ENCODE measurements around the gene HAGH.

The HAGH gene

DNA sequence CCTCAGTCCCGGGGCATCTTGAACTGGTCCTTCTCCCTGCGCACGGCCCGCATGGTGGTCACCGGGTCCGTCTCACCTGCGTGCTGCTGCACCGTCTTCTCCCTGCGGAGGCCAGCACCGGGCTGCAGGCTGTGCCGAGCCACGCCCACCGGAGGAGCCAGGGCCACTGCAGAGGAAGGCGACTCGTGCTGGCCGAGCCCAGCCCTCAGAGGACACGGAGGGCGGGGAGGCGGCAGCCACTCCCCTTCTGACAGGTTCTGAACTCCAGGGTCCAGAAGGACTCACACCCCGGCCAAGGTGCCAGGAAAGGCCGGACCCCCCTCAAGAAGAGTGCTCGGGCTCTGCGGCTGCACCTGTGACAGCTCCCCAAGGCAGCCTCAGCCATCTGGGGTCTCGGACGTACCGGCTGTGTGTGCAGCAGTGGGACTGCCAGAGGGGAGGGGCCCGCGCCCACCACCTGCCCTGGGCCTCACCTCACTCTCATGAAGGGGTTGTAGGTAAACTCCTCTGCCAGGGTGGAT lies 17.3 kb downstream of the HAGH start:
- DNase-seq: no peak

DNA sequence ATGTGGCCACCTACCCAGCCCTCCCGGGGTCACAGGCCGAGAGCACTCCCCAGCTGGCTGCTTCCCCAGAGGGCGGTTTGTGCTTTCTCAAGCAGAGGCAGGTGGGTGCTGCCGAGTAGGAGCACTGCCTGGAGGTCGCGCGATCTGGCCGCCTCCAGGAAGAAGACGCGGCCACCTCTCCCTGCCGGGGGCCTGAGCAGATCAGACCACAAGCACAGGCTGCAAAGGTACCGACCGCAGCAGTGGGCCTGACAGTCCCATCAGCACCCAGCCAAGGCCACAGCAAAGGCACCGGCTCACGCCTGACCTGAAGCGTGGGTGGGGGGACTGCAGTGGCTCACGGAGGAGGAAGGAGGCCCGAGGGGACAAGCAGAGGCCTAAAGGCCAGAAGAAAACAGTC lies 17.9 kb downstream of the HAGH start:
- DNase-seq: no peak

DNA sequence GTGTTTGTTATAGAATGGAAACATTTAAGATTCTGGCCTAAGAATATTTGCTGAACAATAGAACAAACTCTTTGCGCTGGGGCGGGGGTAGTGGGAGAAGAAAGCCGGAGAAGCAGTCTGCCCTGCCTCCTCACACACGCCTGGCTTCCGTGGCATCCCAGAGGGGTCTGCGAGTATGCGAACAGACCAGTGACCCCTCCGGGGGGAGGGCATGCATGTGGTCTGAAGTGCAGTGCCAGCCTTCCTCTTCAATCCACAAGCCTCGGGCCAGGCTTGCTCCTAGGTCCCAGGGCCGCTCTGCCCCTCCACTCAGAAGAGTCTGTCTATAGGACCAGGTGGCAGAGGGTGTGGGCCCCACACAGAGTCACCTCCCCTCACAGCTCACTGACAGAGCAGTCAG lies 19.0 kb downstream of the HAGH start:
- DNase-seq: no peak

DNA sequence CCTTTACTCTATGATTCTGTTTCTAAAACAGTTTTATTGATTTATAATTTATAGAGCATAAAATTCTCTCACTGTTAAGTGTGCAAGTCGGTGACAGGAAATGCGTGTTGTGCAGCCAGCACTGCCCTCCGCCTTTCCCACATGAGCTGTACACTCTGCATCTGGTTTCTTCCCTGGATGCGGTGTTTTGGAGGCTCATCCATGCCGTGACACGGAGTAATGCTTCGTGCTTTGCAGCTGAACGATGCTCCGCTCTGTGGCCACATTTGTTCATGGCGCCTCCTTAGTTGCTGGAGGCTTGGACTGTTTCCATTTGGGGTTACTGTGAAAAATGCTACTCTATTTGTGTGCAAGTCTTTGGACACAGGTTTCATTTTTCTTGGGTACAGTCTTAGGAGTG lies 25.9 kb downstream of the HAGH start:
- no peak for DNase-seq

DNA sequence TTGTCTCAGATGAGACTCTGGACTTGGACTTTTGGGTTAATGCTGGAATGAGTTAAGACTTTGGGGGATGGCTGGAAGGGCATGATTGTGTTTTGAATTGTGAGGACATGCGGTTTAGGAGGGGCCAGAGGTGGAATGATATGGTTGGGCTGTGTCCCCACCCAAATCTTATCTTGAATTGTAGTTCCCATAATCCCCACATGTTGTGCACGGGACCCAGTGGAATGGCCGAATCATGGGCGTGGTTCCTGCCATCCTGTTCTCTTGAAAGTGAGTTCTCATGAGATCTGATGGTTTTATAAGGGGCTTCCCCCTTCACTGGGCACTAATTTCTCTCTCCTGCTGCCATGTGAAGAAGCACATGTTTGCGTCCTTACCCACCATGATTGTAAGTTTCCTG lies 27.4 kb downstream of the HAGH start:
- peak; percentile 47 for DNase-seq

DNA sequence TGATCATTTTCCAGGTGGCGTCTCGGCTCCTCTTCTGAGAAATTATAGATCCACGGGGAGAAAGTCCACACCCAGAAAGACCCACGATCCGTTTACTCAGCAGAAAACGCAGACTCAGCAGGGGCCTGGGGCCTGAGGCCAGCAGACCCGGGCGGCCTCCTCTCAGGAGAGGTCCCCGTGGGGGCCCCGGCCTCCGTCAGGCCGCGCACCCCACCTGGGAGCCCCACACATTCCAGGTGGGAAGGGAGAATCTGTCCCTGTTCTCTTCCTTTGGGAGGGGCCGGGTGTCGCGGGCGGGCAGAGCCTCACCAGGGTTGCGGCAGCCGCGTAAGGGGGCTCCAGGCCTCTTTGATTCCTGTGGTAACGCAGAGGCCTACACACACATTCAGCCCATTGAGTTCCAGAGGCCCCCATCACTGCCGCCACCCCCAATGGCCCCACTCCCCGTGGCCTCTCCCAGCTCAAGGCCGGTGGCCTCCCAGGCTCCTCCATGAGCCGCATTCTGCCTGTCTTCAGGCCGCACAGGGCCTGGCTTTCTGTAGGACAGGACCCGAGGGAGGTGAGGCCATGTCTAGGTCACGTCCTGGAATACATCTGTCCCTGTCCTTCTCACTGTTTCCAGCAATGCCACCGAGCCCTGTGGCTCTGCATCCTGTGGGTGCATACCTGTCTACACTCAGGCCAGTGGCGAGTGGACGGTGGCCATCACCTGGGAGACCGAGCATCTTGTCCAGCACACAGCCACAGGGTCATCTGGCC lies 31.5 kb downstream of the HAGH start:
- DNase-seq: no peak

DNA sequence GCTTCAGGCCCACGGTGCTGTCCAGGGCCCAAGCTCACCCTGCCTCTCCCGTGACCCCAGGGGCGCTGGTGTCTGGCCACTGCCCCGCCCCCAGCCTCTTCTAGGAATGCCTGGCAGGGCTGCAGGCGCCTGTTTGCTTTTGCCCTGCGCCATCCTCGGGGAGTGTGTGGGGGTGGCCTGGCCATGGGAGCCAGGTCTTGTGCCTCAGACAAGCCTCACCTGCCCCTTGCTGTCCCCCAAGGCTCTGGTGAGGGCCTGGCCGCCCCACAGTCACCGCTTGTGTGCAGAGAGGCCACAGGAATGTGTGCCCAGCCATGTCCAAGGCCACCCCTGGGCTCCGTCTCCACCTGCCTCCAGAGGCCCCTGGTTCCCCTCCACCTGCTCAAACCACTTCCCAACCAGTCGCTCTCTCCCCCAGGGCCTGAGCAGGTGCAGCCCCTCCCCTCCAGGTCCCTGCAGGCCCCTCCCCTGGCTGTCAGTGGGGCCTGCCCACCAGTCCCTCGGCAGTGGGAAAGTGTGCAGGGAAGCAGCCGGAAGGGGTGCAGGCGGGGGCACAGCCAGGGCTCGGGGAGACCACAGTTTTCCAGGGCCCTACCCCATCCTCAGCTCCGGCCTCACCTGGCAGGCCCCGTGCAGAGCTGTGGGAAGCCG lies 32.3 kb downstream of the HAGH start:
- no peak for DNase-seq

DNA sequence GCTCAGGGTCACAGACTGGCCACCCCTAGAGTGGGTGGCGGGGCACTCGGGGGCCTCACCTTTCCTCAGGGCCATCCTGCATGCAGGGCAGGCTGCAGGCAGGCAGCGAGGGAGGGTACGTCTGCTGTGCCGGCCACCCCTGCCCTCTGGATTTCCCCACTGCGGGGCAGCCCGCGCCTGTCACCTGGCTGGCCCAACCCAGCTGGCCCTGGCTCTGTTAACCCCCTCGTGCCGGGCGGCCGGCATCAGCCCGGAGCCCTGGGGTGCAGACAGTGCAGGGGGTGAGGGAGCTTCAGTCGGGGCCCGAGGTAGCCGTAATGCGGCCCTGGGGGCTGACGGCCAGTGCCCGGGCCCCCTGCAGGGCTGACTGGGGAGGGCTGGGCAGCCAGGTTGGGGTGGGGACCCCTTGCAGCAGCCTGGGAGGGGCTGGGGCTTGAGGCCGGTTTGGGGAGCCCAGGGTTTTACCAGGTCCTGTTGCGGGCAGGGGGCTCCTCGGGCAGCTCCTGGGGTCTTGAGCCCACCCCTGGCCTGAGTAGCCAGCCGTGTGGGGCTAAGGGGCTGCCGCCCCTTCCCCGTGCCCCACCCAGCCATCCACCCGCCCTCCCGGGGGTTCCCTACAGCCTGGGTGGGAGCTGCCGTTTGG lies 32.9 kb downstream of the HAGH start, which contains the start of gene IGFALS:
IGFALS (minus strand) TSS at position 128 of the 643 bp plus-strand sequence; CDS start at position 75, 53 bp downstream.
- DNase-seq: no peak

DNA sequence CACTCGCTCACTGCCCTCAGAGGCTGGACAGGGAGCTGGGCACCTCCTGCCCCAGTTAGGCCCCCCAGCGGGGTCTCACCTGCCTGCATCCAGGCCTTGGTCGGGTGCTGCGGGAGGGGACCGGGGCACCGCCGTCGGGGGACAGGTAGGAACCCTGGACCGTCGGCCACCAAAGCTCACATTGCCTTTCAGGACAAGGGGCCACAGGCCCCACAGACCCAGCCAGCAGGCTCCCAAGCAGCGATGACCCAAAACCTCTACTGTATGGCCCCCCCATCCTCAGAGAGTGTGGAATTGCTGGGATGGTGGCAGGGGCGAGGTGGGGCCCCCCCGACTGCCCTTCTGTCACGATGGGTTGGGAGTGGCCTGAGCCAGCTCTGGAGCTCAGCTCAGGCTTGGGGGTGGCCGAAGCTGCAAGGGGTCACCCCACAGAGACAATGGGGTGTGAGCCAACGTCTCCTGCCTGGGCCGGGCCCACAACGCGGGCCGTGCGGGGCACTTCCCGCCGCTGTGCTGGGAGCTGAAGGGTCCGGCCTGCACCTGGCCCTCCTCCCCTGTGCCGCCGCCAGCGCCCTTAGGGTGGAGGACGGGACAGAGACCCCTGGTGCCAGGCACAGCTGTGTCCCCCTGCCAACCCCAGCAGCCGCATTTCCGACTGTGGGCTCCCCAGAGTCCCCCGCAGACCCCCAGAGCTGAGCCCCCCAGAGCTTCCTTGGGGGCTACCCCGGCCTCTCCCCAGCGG lies 33.6 kb downstream of the HAGH start:
- no peak for DNase-seq

DNA sequence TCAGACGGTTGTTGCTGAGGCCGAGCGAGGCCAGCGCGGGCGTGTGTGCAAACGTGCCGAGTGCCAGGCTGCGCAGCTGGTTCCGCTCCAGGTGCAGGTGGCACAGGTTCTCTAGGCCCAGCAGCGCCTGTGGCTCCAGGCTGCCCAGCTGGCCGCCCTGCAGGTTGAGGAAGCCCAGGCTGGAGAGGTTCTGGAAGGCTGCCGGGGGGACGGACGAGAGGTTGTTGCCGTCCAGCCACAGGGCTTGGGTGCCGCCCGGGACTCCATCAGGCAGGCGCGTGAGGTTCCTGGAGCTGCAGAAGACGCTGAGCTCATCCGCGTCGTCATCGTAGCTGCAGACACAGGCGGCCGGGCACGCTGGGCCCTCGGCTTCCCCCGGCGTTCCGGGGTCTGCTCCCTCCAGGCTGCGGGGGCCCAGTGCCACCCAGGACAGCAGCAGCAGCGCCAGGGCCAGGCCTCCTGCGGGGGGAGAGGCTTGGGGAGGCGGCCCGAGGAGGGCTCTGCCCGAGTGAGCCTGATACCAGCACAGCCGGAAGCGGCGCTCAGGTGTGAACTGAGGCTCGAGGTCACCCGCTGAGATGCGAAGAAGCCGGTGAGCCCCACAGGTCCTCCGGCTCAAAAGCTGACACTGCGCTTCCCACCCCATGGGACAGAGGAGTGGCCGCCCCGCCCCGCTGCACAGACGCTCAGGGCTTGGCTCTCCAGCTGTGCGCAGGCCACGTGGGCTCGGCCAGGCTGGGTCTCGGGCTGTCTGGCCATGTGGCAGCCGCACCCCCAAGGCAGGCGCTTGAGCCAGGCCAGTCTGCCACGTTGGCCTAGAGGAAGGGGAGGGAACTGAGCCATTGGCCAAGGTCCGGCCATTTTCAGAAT lies 34.4 kb downstream of the HAGH start:
- no peak for DNase-seq

DNA sequence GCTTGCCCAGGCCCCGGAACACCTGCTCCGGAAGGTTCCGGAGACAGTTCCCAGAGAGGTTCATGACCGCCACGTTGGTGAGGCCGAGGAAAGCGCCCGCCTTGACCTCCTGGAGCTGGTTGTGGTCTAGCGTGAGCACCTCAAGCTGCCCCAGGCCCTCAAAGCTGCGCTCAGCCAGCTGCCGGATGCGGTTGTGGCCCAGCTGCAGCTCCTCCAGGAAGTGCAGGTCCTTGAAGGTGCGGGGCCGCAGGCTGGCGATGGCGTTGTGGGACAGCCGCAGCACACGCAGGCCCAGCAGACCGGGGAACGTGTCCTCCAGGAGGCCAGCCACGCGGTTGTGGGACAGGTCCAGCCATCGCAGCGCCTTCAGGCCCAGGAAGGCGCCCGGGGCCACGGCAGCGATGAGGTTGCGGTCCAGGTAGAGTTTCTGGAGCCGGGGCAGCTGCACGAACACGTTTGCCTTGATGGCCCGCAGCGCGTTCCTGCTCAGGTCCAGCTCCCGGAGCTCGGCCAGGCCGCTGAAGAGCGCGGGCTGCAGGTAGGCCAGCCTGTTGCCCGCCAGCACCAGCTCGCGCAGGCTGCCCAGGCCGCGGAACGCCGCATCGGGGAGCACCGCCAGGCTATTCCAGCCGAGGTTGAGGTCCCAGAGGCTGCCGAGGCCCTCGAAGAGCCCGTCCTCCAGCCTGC lies 35.2 kb downstream of the HAGH start:
- no peak for DNase-seq

DNA sequence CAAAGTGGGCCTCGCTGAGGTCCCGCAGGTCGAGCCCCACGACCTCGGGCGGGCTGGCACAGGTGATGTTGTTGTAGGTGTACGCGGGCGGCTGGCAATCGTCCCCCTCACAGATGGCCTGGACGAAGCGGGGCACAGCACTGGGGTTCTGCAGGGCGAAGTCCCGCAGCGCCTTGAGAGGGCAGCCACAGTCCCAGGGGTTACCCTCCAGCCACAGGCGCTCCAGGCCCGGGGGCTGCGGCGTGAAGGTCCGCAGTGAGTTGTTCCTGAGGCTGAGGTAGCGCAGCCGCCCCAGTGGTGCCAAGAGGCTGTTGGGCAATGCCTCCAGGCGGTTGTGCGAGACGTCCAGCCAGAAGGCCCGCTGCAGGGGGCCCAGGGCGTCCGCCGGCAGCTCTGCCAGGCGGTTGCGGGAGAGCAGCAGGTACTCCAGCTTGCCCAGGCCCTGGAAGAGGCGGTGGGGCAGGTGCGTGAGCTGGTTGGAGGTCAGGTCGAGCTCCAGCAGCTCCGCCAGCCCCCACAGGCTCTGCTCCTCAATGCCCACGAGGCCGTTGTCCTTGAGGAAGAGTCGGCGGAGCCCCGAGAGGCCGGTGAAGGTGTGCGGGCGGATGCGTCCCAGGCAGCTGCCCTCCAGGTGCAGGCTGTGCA lies 35.9 kb downstream of the HAGH start:
- DNase-seq: no peak

DNA sequence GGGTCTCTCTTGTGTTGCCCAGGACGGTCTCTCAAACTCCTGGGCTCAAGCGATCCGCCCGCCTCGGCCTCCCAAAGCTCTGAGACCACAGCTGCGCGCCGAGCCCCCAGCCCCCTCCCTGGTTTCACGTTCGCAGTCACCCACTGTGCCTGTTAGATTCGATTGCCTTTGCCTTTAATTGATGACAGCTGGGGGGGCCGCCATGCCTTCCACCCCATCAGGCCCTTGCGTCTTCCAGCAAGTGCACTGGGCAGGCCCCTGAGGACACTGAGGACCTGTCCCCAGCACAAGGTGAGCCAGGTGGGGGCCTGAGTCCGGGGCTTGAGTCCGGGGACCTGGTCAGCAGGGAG lies 36.4 kb downstream of the HAGH start:
- DNase-seq: no peak

DNA sequence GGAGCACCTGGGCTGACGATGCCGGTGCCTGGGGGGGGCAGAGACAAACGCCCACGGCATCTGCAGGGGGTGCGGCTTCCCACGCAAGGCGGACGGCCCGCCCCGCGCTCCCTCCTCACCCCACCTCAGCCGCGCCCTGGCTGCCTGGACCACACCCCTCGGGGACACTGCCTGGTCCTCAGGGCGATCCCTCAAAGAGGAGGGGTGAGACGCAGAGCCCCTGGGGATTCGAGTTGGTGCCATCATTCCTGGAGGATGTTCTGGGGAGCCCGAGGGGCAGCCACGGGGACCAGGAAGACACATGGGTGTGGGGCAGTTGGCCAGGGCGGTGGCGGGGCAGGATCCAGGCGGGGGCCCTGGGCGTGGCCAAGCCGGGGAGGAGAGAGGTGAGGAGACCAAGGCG lies 37.0 kb downstream of the HAGH start:
- DNase-seq: no peak

DNA sequence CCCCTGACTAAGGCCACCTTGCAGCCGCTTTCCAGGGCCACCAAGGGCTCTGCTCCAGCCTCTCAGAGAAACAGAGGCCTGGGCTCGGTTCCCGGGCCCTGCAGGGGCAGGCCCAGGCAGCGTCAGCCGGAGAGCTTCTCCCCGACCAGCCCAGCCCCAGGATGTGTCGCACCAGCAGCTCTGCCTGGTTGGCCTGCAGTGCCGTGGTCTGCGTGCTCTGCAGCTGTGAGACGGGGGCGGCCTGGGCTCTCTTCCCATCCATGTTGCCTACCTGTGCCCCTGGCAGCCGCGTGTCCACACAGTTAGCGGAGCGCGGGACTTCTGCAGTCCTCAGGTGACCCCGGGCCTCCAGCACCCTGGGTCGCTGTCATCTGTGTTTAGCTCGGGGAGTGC lies 37.9 kb downstream of the HAGH start:
- DNase-seq: no peak

DNA sequence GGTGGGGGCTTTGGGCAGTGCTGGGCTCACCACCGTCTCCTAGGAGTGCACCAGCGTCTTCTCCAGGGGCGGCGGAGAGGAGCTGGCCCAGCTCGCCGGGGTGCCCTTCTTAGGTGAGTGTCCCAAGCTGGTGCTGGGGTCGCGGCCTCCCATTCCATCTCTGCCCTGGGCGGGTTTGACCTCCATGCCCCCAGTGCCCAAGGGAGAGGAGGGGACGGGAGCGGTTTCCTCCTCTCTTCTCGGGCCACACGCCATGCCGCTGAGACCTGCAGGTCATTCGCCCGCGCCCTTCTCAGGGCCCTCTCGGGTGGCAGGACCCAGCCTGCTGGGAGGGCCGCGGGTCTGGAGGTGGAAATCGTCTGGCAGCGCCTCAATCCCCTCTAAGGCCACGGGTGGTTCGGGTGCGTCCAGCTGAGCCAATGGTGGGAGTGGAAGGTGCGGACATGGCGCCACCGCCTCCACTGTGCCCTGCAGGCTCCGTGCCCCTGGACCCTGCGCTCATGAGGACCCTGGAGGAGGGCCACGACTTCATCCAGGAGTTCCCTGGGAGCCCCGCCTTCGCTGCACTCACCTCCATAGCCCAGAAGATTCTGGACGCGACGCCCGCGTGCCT lies 38.4 kb downstream of the HAGH start:
- no peak for DNase-seq

DNA sequence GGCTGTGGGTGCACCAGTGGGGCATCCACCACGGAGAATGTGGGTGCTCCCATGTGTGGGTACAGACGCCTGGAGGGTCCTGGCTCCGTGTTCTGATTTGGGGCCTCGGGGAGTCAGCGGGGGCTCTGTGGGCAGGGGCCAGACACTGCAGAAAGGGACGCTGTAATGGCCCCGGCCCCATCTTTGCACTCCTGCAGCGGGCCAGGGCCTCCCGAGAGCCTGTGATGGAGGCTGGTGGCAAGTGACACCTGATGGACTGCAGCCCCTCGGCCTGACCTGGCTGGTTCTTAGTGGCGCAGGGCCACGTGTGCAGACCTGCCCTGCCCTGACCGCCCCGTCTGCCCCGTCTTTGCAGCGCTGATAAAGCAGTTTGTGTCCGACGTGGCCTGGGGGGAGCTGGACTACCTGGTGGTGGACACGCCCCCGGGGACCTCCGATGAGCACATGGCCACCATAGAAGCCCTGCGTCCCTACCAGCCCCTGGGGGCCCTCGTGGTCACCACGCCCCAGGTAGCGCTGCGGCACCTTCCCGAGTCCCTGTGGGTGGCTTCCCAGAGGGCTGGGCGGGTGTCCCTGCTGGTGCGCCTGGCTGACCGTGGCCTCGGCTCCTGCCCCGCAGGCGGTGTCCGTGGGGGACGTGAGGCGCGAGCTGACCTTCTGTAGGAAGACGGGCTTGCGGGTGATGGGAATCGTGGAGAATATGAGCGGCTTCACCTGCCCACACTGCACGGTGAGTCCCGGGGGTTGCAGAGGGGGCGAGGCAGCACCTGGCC lies 39.1 kb downstream of the HAGH start:
- no peak for DNase-seq

DNA sequence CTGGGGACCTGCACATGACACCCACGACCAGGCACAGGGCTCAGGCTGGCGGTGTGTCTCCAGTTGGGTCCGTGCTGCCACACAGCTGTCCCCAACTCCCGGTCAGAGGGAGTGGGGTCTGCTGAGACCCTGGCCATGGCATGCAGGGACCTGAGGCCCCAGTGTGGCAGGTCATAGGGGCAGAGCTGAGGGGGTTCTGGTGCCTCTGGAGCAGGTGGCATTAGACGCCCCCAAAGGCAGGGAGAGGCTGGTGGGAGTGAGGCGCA lies 39.6 kb downstream of the HAGH start:
- DNase-seq: no peak

DNA sequence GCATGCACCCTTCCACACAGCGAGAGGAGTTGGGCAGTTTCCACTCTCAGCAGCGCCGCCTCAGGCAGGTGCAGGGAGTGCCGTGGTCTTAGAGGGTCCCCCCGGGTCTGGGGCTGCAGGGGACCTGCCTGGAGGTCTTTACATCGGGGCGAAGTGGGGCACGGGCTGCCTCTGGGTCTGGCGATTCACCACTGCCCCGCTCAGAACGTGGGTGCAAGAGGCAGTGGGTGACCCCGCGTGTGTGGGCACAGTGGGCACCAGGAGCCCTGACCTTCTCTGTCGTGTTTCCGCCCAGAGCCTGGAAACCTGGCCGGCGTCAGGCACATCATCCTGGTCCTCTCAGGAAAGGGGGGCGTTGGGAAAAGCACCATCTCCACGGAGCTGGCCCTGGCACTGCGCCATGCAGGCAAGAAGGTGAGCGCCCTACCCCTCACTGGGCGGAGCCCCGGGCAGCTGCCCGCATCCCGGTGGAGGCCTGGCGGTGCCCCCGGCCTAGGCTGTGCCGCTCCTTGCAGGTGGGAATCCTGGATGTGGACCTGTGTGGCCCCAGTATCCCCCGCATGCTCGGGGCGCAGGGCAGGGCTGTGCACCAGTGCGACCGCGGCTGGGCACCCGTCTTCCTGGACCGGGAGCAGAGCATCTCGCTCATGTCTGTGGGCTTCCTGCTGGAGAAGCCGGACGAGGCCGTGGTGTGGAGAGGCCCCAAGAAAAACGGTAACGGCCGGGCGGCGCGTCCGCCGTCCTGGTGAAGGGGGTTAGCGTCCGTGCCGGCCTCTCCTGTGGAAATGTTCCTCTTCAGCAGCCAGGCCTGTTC lies 40.2 kb downstream of the HAGH start:
- no peak for DNase-seq

DNA sequence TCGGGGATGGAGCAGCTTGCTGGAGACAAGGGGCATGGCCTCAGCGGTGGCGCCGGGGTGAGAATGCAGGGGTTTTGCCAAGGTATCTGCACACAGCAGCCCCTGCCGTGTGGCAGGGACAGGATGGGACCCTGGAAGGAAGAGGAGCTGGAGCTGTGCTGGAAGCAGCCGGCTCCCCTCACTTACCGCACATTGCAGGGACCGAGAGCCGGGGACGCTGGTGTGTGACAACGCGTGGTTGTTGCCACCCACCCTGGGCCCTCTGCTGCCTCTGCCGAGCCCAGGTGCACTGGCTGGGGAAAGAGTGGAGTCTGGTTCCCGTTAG lies 40.8 kb downstream of the HAGH start:
- no peak for DNase-seq

Measured in hematopoietic multipotent progenitor cell treated with erythropoietin and hydrocortisone succinate and interleukin-3 and kit ligand, for 4 days (in vitro differentiated cells).